ENCODE measurements around the gene KRT16. TPM values are rescaled to one million over a fixed set of nuclear protein-coding genes. Genes with fewer than 3 reads are reported as not detected.
"Not testable (repeated sequence)": the region's sequence is repeated elsewhere in the genome, so short reads cannot be mapped to it uniquely, and the experiment has no call there.

Gene KRT16
- total and polyA plus RNA-seq, 2 experiments from 2014 or later: 0.90 to 2.5 TPM

GRCh38 chr17:41617698-41618097, 5.1 kb upstream of the KRT16 start:
- 48 to 57% methylated on average over 11 of the region's 11 CpGs for WGBS, 2 experiments (ENCODE audit: low coverage in 1 of 2, low lambda C conversion rate in 2 of 2, missing lambda C conversion rate in 2 of 2)

GRCh38 chr17:41617136-41617535, 4.6 kb upstream of the KRT16 start:
- Histone ChIP-seq H3K79me2 (ENCODE audit: insufficient read depth) (no peaks in the 10 kb centered on the region), H3K27ac (no peak overlapping the region), H3F3A (ENCODE audit: insufficient read depth) (no peaks in the 10 kb centered on the region), H3K27me3 (replicated peaks; ENCODE audit: insufficient read depth) (no peaks in the 10 kb centered on the region; the same call in 1 of the 2 replicates), H3K4me3 (no peak overlapping the region), H2AFZ (no peak overlapping the region), H3K36me3 (ENCODE audit: low read depth) (no peaks in the 10 kb centered on the region), H3K4me1 (ENCODE audit: insufficient read depth) (peaks cover 5% of the 10 kb centered on the region; the same call in 1 of the 2 replicates), H3K9ac (no peak overlapping the region), H3K9me2 (ENCODE audit: insufficient read depth) (no peaks in the 10 kb centered on the region), H3K4me2 (ENCODE audit: unreplicated experiment) (no peak overlapping the region), H3K9me3 (ENCODE audit: low read depth) (no peaks in the 10 kb centered on the region), H4K20me1 (ENCODE audit: insufficient read depth) (no peaks in the 10 kb centered on the region)
- DNase-seq: no peak
- 57 to 68% methylated on average over 2 to 3 of the region's 3 CpGs for WGBS, 2 experiments (ENCODE audit: low coverage in 1 of 2, low lambda C conversion rate in 2 of 2, missing lambda C conversion rate in 2 of 2)
- in situ Hi-C loops (cut with MboI): no loop called here
- TF ChIP-seq EZH2 (IDR thresholded peaks at IDR 0.05; ENCODE audit: insufficient read depth, poor library complexity, severe bottlenecking) (no peak), EZH2phosphoT487 (IDR thresholded peaks at IDR 0.05; ENCODE audit: insufficient read depth, low read depth) (no peak)

More at GRCh38 chr17:41617698-41618097, 5.1 kb upstream of the KRT16 start:
- no peaks in the 10 kb centered on the region for H4K20me1 ChIP-seq (ENCODE audit: insufficient read depth)
- H3K27me3 ChIP-seq (replicated peaks; ENCODE audit: insufficient read depth): no peaks in the 10 kb centered on the region; the same call in 1 of the 2 replicates
- no peaks in the 10 kb centered on the region for H3K79me2 ChIP-seq (ENCODE audit: insufficient read depth)
- H3K9me3 ChIP-seq (ENCODE audit: low read depth): no peaks in the 10 kb centered on the region
- H3K4me2 ChIP-seq (ENCODE audit: unreplicated experiment): no peak overlapping the region
- H3K4me3 ChIP-seq: no peak overlapping the region
- H3K36me3 ChIP-seq (ENCODE audit: low read depth): no peaks in the 10 kb centered on the region
- H3F3A ChIP-seq (ENCODE audit: insufficient read depth): no peaks in the 10 kb centered on the region
- in situ Hi-C loops (cut with MboI): no loop called here
- no peak overlapping the region for H3K9ac ChIP-seq
- no peaks in the 10 kb centered on the region for H3K9me2 ChIP-seq (ENCODE audit: insufficient read depth)
- TF ChIP-seq EZH2phosphoT487 (IDR thresholded peaks at IDR 0.05; ENCODE audit: insufficient read depth, low read depth) (no peak), EZH2 (IDR thresholded peaks at IDR 0.05; ENCODE audit: insufficient read depth, poor library complexity, severe bottlenecking) (no peak)
- DNase-seq: no peak
- no peak overlapping the region for H3K27ac ChIP-seq
- H2AFZ ChIP-seq: no peak overlapping the region
- no peaks in the 10 kb centered on the region; the same call in 1 of the 2 replicates for H3K4me1 ChIP-seq (ENCODE audit: insufficient read depth)

- WGBS, 2 experiments (ENCODE audit: low coverage in 1 of 2, low lambda C conversion rate in 2 of 2, missing lambda C conversion rate in 2 of 2): 82 to 90% methylated on average over 4 of the region's 4 CpGs
- H3K27me3 ChIP-seq (replicated peaks; ENCODE audit: insufficient read depth); in situ Hi-C loops (cut with MboI): not testable (repeated sequence)
Observed at GRCh38 chr17:41616486-41616885, 3.9 kb upstream of the KRT16 start.

GRCh38 chr17:41615454-41615853, 2.9 kb upstream of the KRT16 start:
- Histone ChIP-seq H3K9me3 (ENCODE audit: low read depth) (no peaks in the 10 kb centered on the region), H3K4me2 (ENCODE audit: unreplicated experiment) (no peak overlapping the region), H4K20me1 (ENCODE audit: insufficient read depth) (no peaks in the 10 kb centered on the region), H3K27ac (no peak overlapping the region), H3K79me2 (ENCODE audit: insufficient read depth) (no peaks in the 10 kb centered on the region), H3F3A (ENCODE audit: insufficient read depth) (no peaks in the 10 kb centered on the region), H2AFZ (no peak overlapping the region), H3K9ac (no peak overlapping the region), H3K9me2 (ENCODE audit: insufficient read depth) (no peaks in the 10 kb centered on the region), H3K4me3 (no peak overlapping the region), H3K4me1 (ENCODE audit: insufficient read depth) (peaks cover 5% of the 10 kb centered on the region; the same call in 1 of the 2 replicates), H3K36me3 (ENCODE audit: low read depth) (no peaks in the 10 kb centered on the region), H3K27me3 (replicated peaks; ENCODE audit: insufficient read depth) (peaks cover 5% of the 10 kb centered on the region)
- TF ChIP-seq EZH2 (IDR thresholded peaks at IDR 0.05; ENCODE audit: insufficient read depth, poor library complexity, severe bottlenecking) (no peak), EZH2phosphoT487 (IDR thresholded peaks at IDR 0.05; ENCODE audit: insufficient read depth, low read depth) (no peak)
- WGBS, 2 experiments (ENCODE audit: low coverage in 1 of 2, low lambda C conversion rate in 2 of 2, missing lambda C conversion rate in 2 of 2): 15% methylated on average over 7 of the region's 7 CpGs
- DNase-seq: peak; percentile 29
- in situ Hi-C loops (cut with MboI): no loop called here

More at GRCh38 chr17:41616486-41616885, 3.9 kb upstream of the KRT16 start:
- H3K9me3 ChIP-seq (ENCODE audit: low read depth); H2AFZ ChIP-seq; H3K4me2 ChIP-seq (ENCODE audit: unreplicated experiment); H3K9me2 ChIP-seq (ENCODE audit: insufficient read depth); H3F3A ChIP-seq (ENCODE audit: insufficient read depth); H3K27ac ChIP-seq; H3K9ac ChIP-seq; H3K4me1 ChIP-seq (ENCODE audit: insufficient read depth); H3K4me3 ChIP-seq; DNase-seq; H4K20me1 ChIP-seq (ENCODE audit: insufficient read depth); H3K36me3 ChIP-seq (ENCODE audit: low read depth); H3K79me2 ChIP-seq (ENCODE audit: insufficient read depth): not testable (repeated sequence)

- H3K9me2 ChIP-seq (ENCODE audit: insufficient read depth); H3K9ac ChIP-seq; H3K27ac ChIP-seq; H3F3A ChIP-seq (ENCODE audit: insufficient read depth); DNase-seq; in situ Hi-C loops (cut with MboI); H3K4me2 ChIP-seq (ENCODE audit: unreplicated experiment); H3K4me3 ChIP-seq; H3K36me3 ChIP-seq (ENCODE audit: low read depth); H3K27me3 ChIP-seq (replicated peaks; ENCODE audit: insufficient read depth); H3K4me1 ChIP-seq (ENCODE audit: insufficient read depth); H3K9me3 ChIP-seq (ENCODE audit: low read depth); H4K20me1 ChIP-seq (ENCODE audit: insufficient read depth); H3K79me2 ChIP-seq (ENCODE audit: insufficient read depth); H2AFZ ChIP-seq: not testable (repeated sequence)
- 50% methylated on average over 9 of the region's 9 CpGs for WGBS, 2 experiments (ENCODE audit: low coverage in 1 of 2, low lambda C conversion rate in 2 of 2, missing lambda C conversion rate in 2 of 2)
Observed at GRCh38 chr17:41614767-41615166, 2.2 kb upstream of the KRT16 start.

Data from GM23248 (cell line).